GM18508 (cell line): Measurements from ENCODE around the gene RAC3.

ENCODE experiments used
- ATAC-seq: cut with Tn5 transposase; IDR thresholded peaks from one replicate; pipeline ENCODE4 v1.9.1; 2021; ENCODE audit warnings: moderate number of reproducible peaks; ENCODE audit not compliant: insufficient read depth, unreplicated experiment

RAC3 gene

DNA sequence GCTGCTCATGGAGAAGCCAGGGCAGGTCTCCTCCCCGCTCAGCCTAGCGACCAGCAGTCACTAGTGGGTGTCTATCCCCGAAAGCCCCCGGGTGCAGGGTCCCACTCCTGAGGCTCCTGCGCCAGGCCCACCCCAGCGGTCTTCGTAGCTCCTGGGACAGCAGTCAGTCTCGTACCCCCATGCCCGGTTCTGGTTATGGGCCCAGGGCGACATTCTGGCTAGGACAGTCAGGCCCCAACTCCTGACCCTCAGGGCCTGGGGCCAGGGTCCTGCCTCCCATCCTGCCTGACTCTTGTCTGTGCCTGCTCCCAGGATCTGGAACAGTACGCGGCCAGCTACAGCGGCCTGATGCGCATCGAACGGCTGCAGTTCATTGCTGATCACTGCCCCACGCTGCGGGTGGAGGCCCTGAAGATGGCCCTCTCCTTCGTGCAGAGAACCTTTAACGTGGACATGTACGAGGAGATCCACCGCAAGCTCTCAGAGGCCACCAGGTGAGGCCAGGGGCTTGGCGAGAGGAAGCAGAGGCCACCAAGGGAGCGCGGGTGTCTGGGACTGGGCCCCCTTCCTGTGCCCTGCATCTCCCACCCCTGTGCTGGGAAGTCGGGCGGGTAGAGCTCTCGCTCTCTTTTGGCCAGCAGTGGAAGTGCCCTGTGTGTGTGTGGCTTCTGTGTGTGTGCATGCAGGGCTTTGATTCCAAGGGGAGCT lies 22.2 kb downstream of the RAC3 start:
- no peak for ATAC-seq

GRCh38 chr17:82054351-82055022 lies 23.0 kb downstream of the RAC3 start:
- no peak for ATAC-seq

DNA sequence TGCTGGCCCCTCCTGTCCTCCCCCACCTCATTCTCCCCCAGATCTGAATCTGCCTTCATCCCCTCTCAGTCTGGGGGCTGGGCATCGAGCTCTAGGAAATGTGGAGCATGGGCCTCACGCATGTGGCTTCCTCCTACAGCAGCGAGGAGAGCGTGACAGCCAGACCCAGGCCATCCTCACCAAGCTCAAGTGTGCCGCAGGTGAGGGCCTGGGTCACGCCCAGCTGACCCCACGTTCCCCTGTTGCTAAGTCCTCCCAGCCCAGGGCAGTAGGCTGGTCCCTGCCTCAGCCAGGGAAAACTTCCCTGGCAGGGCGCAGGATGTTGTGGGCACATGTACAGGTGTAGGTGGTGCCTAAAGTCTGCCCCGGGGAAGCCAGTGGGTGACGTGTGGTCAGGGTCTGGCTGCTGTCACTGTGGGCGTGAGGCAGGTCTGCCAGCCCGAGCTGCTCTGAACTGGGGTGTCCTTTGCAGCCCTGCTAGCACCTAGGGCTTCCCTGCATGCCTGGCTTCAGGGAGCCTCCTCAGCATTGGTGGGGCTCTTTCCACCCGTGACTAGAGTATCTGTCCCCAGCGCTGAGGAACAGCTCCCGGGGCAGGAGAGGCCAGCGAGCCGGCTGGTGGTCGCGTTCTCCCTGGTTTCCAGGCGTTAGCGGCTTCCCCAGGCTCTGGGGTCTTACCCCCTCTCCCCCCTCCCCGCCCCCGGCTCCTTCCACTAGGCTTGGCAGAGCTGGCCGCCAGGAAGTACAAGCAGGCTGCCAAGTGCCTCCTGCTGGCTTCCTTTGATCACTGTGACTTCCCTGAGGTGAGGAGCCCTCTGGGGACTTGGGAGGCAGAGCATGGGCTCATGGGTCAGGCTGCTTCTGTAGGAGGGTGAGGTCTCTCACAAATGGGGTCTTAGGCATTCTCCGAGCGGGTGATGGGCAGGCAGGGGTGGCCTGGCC lies 23.8 kb downstream of the RAC3 start:
- ATAC-seq: no peak

- no peak for ATAC-seq
These were observed 24.7 kb downstream of the RAC3 start for GRCh38 chr17:82055965-82056728.

DNA sequence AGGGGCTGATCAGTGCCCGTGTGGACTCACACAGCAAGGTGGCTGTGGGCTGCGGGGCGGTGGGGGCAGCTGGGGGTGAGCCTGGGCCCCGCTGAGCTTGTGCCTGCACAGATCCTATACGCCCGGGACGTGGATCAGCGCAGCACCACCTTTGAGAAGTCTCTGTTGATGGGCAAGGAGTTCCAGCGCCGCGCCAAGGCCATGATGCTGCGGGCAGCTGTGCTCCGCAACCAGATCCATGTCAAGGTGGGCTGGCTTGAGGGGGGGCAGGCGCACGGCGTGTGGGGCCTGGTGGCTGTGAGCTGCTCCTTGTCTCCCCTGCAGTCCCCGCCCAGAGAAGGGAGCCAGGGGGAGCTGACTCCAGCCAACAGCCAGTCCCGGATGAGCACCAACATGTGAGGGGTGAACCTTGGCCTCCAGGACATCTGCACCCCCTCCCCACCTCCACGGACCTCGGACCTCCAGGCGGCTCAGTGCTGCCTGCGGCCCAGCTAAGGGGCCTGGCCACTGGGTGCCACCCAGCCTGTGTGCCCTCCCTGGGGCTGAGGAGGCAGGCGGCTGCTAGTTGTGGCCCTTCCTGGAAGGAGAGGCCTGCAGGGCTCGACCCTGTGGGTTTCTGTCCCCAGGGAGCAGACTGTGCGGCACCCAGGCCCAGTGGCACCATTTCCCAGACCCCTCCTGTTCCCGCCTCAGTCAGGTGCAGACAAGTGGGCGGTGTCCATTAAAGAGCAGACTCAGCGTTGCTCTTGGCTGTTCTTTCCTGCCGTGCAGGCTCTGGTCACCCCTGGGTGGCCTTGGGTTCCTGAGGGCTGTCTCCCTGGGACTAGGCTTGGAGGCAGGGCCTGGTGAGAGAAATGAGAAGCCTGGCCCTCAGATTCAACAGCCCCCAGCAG lies 25.5 kb downstream of the RAC3 start:
- no peak for ATAC-seq

DNA sequence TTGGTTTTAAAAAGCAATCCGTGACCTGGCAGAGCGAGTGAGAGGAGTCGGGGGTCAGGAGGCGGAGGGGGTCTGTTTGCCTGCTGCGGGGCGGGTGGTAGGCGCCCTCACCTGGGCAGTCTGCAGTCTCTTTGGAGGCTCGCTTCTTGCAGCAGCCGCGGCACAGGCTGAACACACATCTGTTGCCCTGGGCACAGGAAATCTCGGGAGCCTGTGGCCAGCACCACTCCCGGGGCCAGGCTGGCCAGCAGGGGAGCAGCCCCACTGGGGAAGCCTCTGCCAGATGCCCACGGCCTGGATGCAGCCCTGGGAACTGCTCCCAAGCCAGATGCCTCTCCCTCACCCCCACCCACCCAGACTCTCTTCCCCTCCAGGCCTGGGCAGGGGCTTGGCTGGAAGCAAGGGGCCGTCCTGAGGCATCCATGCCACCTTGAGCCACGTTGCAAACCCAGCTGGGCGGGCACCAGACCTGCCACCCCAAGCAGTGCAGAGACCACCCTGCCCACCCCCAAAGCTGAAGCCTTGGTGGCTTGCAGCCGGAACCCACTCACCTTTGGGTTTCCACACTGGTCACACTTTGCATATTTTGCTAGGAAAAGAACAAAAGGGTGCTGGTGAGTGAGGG lies 26.9 kb downstream of the RAC3 start:
- ATAC-seq: no peak

DNA sequence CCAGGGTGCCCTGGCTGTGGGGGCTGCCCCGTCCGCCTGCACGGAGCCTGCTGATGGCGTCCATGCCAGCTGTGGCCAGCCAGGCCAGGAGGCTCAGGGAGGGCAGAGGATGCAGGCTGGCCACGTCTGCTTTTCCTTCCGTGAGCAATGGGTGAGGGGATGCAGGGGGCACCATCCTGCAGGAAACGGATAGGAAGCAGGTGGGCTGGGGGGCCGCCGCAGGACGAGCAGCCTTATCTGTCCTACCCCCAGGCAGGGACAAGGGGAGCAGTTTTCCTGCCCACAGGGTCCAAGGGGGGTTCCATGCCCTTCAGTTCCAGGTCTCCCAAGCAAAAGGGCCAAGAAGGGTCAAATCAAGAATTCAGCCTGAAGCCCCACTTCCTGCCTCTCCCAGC lies 27.4 kb downstream of the RAC3 start:
- no peak for ATAC-seq

- ATAC-seq: no peak
These were observed 28.0 kb downstream of the RAC3 start for GRCh38 chr17:82059272-82060000.

DNA sequence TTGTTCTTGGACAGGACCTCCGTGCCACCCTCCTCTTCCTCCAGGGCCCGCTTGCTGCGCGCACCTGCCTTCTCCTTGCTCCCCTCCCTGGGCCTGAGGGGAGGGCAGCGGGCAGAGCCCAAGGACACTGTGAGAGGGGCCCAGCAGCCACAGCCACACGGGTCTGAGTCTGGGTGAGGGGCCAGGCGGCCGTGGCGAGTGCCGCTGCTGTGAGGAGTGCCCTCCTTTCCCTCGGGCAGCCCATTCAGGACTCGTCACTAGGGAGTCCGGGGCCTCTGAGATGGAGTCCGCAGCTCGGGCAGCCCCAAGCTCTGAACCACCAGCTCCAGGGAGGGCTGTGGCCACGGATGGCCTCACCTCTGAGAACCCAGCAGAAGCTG lies 28.5 kb downstream of the RAC3 start:
- no peak for ATAC-seq

- ATAC-seq: no peak
These were observed 29.1 kb downstream of the RAC3 start for GRCh38 chr17:82060614-82061013.

DNA sequence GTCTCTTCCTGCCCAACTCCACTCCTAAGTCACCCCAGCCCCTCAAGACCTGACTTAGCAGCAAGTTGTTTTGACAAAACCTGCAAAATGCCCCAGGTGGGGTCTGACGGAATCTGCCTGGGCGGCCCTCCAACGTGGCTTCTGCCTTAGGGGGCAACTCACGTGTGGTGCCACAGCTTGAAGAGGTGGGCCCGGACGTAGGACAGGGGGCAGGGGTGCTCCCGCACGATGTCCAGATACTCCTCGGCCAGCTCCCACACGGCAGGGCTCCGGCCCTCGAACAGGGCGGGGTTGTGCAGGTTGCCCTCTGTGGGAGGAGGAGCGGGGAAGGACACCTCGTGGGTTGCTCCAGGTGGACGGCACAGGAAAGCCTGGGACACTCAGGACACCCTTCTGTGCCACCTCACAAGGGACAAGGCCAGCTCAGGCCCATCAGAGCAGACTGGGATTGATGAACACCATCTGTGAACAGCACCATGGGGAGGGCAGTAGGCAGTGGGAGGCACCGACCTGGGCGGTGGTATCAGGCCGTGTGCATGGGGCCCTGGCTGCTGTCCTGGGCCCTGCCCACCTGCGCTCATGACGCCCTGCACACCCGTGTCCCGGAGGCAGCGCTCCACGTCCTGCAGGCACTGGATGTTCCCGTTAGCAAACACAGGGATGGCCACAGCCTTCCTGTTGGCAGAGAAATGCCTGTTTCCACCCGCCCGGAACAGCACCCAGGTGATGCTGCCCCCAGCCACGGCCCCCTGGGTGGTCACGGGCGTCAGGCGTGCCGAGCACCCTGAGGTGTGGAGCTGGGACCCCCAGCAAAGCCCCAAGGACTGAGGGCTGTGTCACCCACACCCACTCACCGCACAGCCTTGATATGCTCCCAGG lies 29.8 kb downstream of the RAC3 start:
- ATAC-seq: no peak

DNA sequence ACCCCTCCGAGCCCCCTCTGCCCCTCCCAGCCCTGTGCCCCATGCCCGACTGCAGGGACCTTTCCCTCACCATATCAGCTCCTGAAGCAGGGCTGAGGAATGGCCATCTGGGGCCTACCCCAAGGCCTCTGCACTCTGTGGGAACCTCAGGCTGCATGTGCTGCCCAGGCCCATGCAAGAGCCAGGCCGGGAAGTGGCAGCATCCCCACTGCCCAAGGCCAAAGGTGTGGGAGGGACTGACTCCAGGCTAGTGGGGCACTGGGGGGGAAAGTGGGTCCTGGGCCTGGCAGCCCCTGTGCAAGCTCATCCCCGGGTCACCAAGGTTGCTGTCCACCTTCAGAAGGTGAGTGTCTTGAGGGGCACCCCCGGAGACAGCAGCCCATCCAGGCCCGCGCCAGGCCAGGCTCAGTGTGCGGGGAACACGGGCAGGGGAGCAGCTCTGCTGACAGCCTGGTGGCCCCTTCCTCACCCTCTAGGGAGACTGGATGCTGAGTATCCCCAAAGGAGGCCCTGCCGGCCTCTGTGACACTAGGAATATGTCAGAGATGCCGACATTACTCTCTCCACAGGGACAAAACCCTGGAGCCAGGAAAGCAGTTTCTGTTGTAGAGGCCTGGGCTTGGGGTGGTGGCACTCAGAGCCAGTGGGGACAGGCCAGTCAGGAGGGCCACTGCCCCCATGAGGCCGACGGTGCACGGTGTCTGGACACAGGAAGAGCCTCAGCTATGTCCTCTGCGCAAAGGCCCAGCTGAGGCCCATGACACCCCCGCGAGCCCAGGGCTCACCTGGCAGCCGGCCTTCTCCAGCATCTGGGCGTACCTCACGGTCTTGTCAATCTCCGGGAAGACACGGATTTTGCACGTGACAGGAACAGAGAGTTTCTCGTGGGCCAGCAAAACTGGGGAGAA lies 30.9 kb downstream of the RAC3 start:
- ATAC-seq: no peak

DNA sequence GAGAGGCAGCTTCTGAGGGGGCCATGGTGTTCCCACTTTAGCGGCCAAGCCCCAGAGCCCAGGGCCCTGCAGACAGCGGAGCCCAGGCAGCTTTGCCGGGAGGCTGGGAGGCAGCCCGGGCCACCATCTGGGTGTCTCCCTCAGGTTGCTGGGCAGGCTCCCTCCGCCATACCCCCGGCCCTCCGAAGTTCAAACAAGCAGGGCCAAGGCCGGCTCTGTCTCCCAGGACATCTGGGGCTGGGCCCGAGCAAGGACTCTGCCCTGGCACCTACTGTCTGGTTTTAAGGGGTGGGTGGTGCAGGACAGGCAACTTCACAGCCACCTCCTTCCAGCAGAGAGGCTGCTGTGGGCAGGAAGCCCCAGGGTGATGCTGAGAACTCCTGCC lies 31.5 kb downstream of the RAC3 start:
- no peak for ATAC-seq

DNA sequence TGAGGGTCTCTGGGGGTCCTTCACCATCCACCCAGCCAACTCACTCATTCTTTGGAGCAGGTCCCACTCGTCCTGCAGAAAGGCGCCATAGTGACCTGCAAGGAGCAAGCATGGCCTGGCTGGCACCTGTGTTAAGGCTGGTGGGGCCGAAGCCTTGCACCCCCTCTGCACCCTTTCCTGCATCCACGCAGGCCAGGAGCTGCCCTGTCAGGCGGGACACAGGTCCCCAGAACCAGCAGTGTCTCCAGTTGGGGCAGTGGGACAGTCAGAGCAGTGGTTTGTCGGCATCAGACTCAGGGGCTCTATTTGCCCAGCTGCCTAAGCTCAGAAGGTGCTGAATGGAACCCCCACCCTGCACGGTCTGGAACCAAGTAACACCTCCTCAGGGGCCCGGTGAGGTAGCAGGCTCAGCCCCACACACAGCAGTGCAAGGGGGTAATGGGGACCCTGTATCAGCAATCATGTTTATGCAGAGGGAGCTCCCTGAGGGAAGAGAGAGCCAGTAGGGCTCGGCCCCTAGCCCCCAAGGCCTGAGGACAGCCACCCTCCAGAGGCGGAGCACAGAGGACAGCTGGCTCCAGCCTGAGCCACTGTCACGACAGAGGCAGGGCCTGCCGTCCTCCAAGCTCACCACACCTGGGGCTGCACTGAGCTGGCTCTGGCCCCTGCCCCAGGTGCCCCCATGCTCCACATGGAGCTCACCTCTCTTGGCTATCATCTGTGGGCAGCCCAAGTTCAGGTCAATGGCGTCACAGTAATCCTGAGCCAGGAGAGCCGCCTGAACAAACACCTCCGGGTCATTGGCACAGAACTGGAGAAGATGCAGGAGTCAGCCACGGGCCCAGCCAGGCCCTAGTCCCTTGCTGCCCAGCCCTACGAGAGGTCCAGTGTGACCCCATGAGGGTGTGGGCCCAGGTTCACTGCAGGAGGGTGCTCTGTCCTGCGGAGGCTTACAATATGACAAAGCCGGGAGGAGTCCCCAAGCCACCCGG lies 32.2 kb downstream of the RAC3 start:
- ATAC-seq: no peak
